ENCODE measurements around the gene RGS6.

GRCh38 chr14:71988939-71989338, 56.7 kb downstream of the RGS6 start:
- no peak for TF ChIP-seq CTCF (conservative IDR thresholded peaks at IDR 0.05 in 1 of 2, IDR thresholded peaks at IDR 0.05 in 1 of 2; ENCODE audit: low read depth in 1 of 2, low read length in 2 of 2)
- TF ChIP-seq EZH2 (IDR thresholded peaks at IDR 0.05; ENCODE audit: low read length, missing control alignments), result no peak

Measured in fibroblast of lung (primary cell).